ENCODE data around the gene TTLL5. TPM values are rescaled to one million over a fixed set of nuclear protein-coding genes. Genes with fewer than 3 reads are reported as not detected.
"Not testable (repeated sequence)": the region's sequence is repeated elsewhere in the genome, so short reads cannot be mapped to it uniquely, and the experiment has no call there.

The TTLL5 gene
- total RNA-seq, 1 donor from 2014 or later: 30.9 TPM

- ATAC-seq: no peak
Observed at GRCh38 chr14:75835156-75835725, 174.2 kb downstream of the TTLL5 start.

GRCh38 chr14:75835737-75836136 lies 174.7 kb downstream of the TTLL5 start:
- no peak for ATAC-seq

GRCh38 chr14:75837151-75837787 lies 176.2 kb downstream of the TTLL5 start:
- no peak for ATAC-seq

- ATAC-seq: no peak
Observed at GRCh38 chr14:75840911-75841310, 179.9 kb downstream of the TTLL5 start.

GRCh38 chr14:75842551-75842950 lies 181.5 kb downstream of the TTLL5 start:
- peak; percentile 37 for ATAC-seq

GRCh38 chr14:75844486-75844885 lies 183.4 kb downstream of the TTLL5 start:
- ATAC-seq: no peak

GRCh38 chr14:75845136-75845804 lies 184.2 kb downstream of the TTLL5 start:
- ATAC-seq: no peak

GRCh38 chr14:75846694-75847093 lies 185.6 kb downstream of the TTLL5 start:
- not testable (repeated sequence) for ATAC-seq

- no peak for ATAC-seq
Observed at GRCh38 chr14:75847584-75847983, 186.5 kb downstream of the TTLL5 start.

GRCh38 chr14:75848167-75848913 lies 187.3 kb downstream of the TTLL5 start:
- ATAC-seq: no peak

GRCh38 chr14:75849300-75849895 lies 188.4 kb downstream of the TTLL5 start:
- ATAC-seq: no peak

- ATAC-seq: no peak
Observed at GRCh38 chr14:75851574-75851866, 190.5 kb downstream of the TTLL5 start.

- ATAC-seq: no peak
Observed at GRCh38 chr14:75854111-75854799, 193.2 kb downstream of the TTLL5 start.

- no peak for ATAC-seq
Observed at GRCh38 chr14:75857199-75857598, 196.2 kb downstream of the TTLL5 start.

- ATAC-seq: no peak
Observed at GRCh38 chr14:75858362-75858761, 197.3 kb downstream of the TTLL5 start.

- no peak for ATAC-seq
Observed at GRCh38 chr14:75859746-75860145, 198.7 kb downstream of the TTLL5 start.

GRCh38 chr14:75860561-75861160 lies 199.6 kb downstream of the TTLL5 start:
- no peak for ATAC-seq

- peak; percentile 43 for ATAC-seq
Observed at GRCh38 chr14:75861161-75861621, 200.1 kb downstream of the TTLL5 start.

GRCh38 chr14:75863221-75863620 lies 202.2 kb downstream of the TTLL5 start:
- no peak for ATAC-seq

- no peak for ATAC-seq
Observed at GRCh38 chr14:75864352-75864751, 203.3 kb downstream of the TTLL5 start.

- ATAC-seq: no peak
Observed at GRCh38 chr14:75865531-75865930, 204.5 kb downstream of the TTLL5 start.

- ATAC-seq: no peak
Observed at GRCh38 chr14:75866970-75867369, 205.9 kb downstream of the TTLL5 start.

Measured in esophagus mucosa (tissue), 1 donor.